ENCODE measurements around the gene JOSD1.

DNA sequence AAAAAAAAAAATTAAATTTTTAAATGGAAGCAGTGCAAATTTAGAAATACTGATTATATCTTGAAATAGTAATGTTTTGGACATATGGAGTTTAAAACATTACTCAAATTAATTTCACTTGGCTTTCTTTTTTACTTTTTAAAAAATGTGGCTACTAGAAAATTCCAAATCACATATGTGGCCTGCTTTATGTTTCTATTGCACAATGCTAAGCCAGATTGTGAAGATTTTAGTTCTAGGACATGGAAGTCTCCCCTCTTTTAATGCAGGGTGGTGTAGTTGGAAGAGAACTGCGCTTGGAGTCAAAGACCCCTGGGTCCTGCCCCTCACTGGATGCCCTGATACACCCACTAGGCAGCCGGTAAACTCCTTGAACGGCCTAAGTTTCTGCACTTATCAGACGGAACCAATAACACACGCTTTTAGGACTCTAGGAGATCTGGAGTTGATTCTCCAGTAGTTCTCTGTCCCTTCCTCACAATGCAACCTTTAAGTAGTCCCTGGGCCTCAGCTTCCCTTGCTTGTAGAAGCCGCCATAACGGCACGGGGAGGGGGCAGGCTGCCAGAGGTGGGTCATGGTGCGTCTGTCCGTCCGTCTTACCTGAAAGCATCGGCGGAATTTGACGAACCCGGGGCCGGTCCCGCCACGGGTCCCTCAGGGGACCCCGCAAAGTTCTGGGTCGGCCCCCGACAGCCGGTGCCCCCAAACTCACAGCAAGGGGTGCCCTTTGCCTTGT, 45.1 kb downstream of the JOSD1 start:
- TF ChIP-seq, protein P1, sequence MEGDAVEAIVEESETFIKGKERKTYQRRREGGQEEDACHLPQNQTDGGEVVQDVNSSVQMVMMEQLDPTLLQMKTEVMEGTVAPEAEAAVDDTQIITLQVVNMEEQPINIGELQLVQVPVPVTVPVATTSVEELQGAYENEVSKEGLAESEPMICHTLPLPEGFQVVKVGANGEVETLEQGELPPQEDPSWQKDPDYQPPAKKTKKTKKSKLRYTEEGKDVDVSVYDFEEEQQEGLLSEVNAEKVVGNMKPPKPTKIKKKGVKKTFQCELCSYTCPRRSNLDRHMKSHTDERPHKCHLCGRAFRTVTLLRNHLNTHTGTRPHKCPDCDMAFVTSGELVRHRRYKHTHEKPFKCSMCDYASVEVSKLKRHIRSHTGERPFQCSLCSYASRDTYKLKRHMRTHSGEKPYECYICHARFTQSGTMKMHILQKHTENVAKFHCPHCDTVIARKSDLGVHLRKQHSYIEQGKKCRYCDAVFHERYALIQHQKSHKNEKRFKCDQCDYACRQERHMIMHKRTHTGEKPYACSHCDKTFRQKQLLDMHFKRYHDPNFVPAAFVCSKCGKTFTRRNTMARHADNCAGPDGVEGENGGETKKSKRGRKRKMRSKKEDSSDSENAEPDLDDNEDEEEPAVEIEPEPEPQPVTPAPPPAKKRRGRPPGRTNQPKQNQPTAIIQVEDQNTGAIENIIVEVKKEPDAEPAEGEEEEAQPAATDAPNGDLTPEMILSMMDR (IDR thresholded peaks at IDR 0.05), result no peak
- TF ChIP-seq POLR2A (IDR thresholded peaks at IDR 0.05), result no peak

Measured in gastroesophageal sphincter (tissue), 3 donors.